HG02763 (cell line): ENCODE results near the gene MLYCD.

Experiments used
- ATAC-seq: cut with Tn5 transposase; IDR thresholded peaks from one replicate; pipeline ENCODE4 v1.9.1; 2021; ENCODE audit warnings: mild to moderate bottlenecking, moderate library complexity; ENCODE audit not compliant: unreplicated experiment

The MLYCD gene

GRCh38 chr16:83953796-83954576, 55.1 kb downstream of the MLYCD start:
- ATAC-seq: no peak

GRCh38 chr16:83954577-83955016, 55.7 kb downstream of the MLYCD start:
- ATAC-seq: no peak

- no peak for ATAC-seq
Measured at GRCh38 chr16:83955218-83956130, 56.6 kb downstream of the MLYCD start.

- no peak for ATAC-seq
Measured at GRCh38 chr16:83956336-83957289, 57.7 kb downstream of the MLYCD start.

GRCh38 chr16:83957296-83957855, 58.5 kb downstream of the MLYCD start:
- no peak for ATAC-seq

GRCh38 chr16:83958137-83958845, 59.4 kb downstream of the MLYCD start:
- ATAC-seq: no peak

GRCh38 chr16:83958846-83959565, 60.1 kb downstream of the MLYCD start:
- ATAC-seq: no peak

GRCh38 chr16:83959656-83960434, 60.9 kb downstream of the MLYCD start:
- no peak for ATAC-seq

- ATAC-seq: no peak
Measured at GRCh38 chr16:83960521-83961249, 61.8 kb downstream of the MLYCD start.

- no peak for ATAC-seq
Measured at GRCh38 chr16:83961591-83961990, 62.7 kb downstream of the MLYCD start.

- ATAC-seq: no peak
Measured at GRCh38 chr16:83963277-83964119, 64.6 kb downstream of the MLYCD start.

GRCh38 chr16:83964684-83965443, 65.9 kb downstream of the MLYCD start:
- no peak for ATAC-seq

GRCh38 chr16:83965444-83966152, 66.7 kb downstream of the MLYCD start:
- no peak for ATAC-seq

- no peak for ATAC-seq
Measured at GRCh38 chr16:83966153-83966696, 67.3 kb downstream of the MLYCD start.

- no peak for ATAC-seq
Measured at GRCh38 chr16:83967091-83967490, 68.2 kb downstream of the MLYCD start.
